ENCODE measurements around the gene FRMPD1. TPM values are rescaled to one million over a fixed set of nuclear protein-coding genes. Genes with fewer than 3 reads are reported as not detected.

FRMPD1 gene
- total and polyA plus RNA-seq, 2 donors (not counting 1 experiment from before 2014, with no cell fraction given), result not detected

DNA sequence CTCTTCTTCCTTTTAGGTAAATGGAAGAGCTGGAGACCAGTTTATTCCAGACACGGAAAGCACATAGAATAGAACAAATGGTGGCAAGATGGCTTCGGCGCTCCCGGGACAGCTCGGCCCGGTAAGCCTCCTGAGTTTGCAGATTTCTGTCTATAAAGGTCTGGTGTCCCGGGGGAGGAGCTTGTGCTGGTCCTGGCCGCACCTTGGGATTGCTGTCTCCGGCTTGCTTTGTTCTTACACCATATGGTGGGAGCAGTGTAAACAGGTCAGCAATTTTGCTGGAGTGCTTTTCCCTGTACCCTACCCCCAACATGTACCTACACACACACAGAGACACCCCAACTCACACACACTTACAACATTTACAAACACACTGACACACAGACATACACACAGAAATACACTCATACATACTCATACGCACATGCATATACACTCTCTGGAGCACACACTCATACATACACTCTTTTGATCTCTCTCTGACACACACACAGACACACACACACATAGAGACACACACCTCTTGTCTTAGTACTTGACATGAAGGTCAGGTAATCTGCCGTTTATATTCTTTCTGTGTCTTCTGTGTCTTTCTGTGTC, 42.0 kb downstream of the FRMPD1 start:
- H3K79me2 ChIP-seq (ENCODE audit: control insufficient read depth, insufficient read depth, low read length), result no peaks in the 10 kb centered on the region
- H3K4me1 ChIP-seq (ENCODE audit: control insufficient read depth, extremely low read depth, insufficient read depth, low read length), result no peaks in the 10 kb centered on the region
- H3K4me3 ChIP-seq (replicated peaks in 1 of 4; ENCODE audit: control extremely low read depth in 1 of 4, insufficient read depth in 1 of 4, low read depth in 3 of 4, low read length in 4 of 4), result no peak overlapping the region
- H3K9ac ChIP-seq (ENCODE audit: insufficient read depth, low read length), result no peak overlapping the region
- no peak overlapping the region for H2AFZ ChIP-seq (ENCODE audit: low read length)
- H3K9me3 ChIP-seq (ENCODE audit: control insufficient read depth, insufficient read depth, low read depth, low read length), result no peaks in the 10 kb centered on the region
- no peak overlapping the region for H3K4me2 ChIP-seq (ENCODE audit: extremely low read depth, insufficient read depth, low read length)
- no peaks in the 10 kb centered on the region for H3K36me3 ChIP-seq (ENCODE audit: control insufficient read depth, insufficient read depth, low read length)
- H3K27me3 ChIP-seq (ENCODE audit: control insufficient read depth, insufficient read depth, low read length), result peaks cover 17% of the 10 kb centered on the region
- H4K20me1 ChIP-seq (ENCODE audit: control insufficient read depth, extremely low read depth, insufficient read depth, low read length), result no peaks in the 10 kb centered on the region
- no peak for DNase-seq (ENCODE audit: low read depth in 2 of 2)
- H3K27ac ChIP-seq (ENCODE audit: insufficient read depth, low read length), result no peak overlapping the region
- TF ChIP-seq, protein P1, sequence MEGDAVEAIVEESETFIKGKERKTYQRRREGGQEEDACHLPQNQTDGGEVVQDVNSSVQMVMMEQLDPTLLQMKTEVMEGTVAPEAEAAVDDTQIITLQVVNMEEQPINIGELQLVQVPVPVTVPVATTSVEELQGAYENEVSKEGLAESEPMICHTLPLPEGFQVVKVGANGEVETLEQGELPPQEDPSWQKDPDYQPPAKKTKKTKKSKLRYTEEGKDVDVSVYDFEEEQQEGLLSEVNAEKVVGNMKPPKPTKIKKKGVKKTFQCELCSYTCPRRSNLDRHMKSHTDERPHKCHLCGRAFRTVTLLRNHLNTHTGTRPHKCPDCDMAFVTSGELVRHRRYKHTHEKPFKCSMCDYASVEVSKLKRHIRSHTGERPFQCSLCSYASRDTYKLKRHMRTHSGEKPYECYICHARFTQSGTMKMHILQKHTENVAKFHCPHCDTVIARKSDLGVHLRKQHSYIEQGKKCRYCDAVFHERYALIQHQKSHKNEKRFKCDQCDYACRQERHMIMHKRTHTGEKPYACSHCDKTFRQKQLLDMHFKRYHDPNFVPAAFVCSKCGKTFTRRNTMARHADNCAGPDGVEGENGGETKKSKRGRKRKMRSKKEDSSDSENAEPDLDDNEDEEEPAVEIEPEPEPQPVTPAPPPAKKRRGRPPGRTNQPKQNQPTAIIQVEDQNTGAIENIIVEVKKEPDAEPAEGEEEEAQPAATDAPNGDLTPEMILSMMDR (conservative IDR thresholded peaks at IDR 0.05 in 1 of 2, IDR thresholded peaks at IDR 0.05 in 1 of 2; ENCODE audit: low read depth in 1 of 2, low read length in 2 of 2), result no peak
- no peak for TF ChIP-seq EZH2 (IDR thresholded peaks at IDR 0.05; ENCODE audit: low read length, missing control alignments)

DNA sequence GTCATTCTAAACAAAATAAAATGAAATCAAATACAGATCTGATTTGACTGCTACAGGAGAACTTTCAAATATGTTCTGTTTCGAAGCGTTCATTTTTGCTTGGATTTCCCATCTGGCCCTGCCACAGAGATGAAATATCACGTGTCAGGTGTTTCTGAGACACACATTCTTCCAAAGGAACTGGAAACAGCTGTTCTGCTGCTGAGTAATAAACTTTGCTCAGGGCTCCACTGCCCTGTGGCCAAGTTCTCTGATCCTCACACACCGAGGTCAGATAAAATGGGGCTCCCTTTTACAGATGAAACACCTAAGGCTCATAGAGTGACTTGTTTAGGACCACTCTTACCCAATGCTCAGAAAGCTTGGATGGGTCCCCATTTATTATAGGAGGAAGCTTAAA, 42.5 kb downstream of the FRMPD1 start:
- H4K20me1 ChIP-seq (ENCODE audit: control insufficient read depth, extremely low read depth, insufficient read depth, low read length), result no peaks in the 10 kb centered on the region
- no peaks in the 10 kb centered on the region for H3K9me3 ChIP-seq (ENCODE audit: control insufficient read depth, insufficient read depth, low read depth, low read length)
- no peak overlapping the region for H3K9ac ChIP-seq (ENCODE audit: insufficient read depth, low read length)
- H3K27ac ChIP-seq (ENCODE audit: insufficient read depth, low read length), result no peak overlapping the region
- peaks cover 17% of the 10 kb centered on the region for H3K27me3 ChIP-seq (ENCODE audit: control insufficient read depth, insufficient read depth, low read length)
- no peak overlapping the region for H2AFZ ChIP-seq (ENCODE audit: low read length)
- H3K79me2 ChIP-seq (ENCODE audit: control insufficient read depth, insufficient read depth, low read length), result no peaks in the 10 kb centered on the region
- TF ChIP-seq EZH2 (IDR thresholded peaks at IDR 0.05; ENCODE audit: low read length, missing control alignments), result no peak
- TF ChIP-seq, protein P1 (conservative IDR thresholded peaks at IDR 0.05 in 1 of 2, IDR thresholded peaks at IDR 0.05 in 1 of 2; ENCODE audit: low read depth in 1 of 2, low read length in 2 of 2), result no peak
- DNase-seq (ENCODE audit: low read depth in 2 of 2), result peak in 1 of 2 donors; percentile 13
- H3K36me3 ChIP-seq (ENCODE audit: control insufficient read depth, insufficient read depth, low read length), result no peaks in the 10 kb centered on the region
- no peak overlapping the region for H3K4me2 ChIP-seq (ENCODE audit: extremely low read depth, insufficient read depth, low read length)
- H3K4me1 ChIP-seq (ENCODE audit: control insufficient read depth, extremely low read depth, insufficient read depth, low read length), result no peaks in the 10 kb centered on the region
- H3K4me3 ChIP-seq (replicated peaks in 1 of 4; ENCODE audit: control extremely low read depth in 1 of 4, insufficient read depth in 1 of 4, low read depth in 3 of 4, low read length in 4 of 4), result no peak overlapping the region

DNA sequence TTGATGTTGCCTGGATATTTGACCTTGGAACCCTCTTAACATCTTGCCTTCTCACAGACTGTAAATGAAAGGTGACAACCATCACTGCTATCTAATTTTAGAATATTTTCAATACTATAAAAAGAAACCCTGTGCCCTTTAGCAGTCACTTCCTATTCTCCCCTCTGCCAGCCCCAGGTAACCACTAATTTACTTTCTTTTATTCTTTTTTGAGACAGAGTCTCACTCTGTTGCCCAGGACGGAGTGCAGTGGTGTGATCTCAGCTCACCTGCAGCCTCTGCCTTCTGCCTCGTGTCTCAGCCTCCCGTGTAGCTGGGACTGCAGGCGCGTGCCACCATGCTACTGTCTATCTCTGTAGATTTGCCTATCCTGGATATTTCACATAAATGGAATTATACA, 43.6 kb downstream of the FRMPD1 start:
- Histone ChIP-seq H2AFZ (ENCODE audit: low read length) (no peak overlapping the region), H3K4me3 (replicated peaks in 1 of 4; ENCODE audit: control extremely low read depth in 1 of 4, insufficient read depth in 1 of 4, low read depth in 3 of 4, low read length in 4 of 4) (no peak overlapping the region), H3K36me3 (ENCODE audit: control insufficient read depth, insufficient read depth, low read length) (no peaks in the 10 kb centered on the region), H3K9ac (ENCODE audit: insufficient read depth, low read length) (no peak overlapping the region), H3K27ac (ENCODE audit: insufficient read depth, low read length) (no peak overlapping the region), H3K4me2 (ENCODE audit: extremely low read depth, insufficient read depth, low read length) (no peak overlapping the region), H3K9me3 (ENCODE audit: control insufficient read depth, insufficient read depth, low read depth, low read length) (no peaks in the 10 kb centered on the region), H4K20me1 (ENCODE audit: control insufficient read depth, extremely low read depth, insufficient read depth, low read length) (no peaks in the 10 kb centered on the region), H3K4me1 (ENCODE audit: control insufficient read depth, extremely low read depth, insufficient read depth, low read length) (no peaks in the 10 kb centered on the region), H3K79me2 (ENCODE audit: control insufficient read depth, insufficient read depth, low read length) (no peaks in the 10 kb centered on the region), H3K27me3 (ENCODE audit: control insufficient read depth, insufficient read depth, low read length) (peaks cover 17% of the 10 kb centered on the region)
- DNase-seq (ENCODE audit: low read depth in 2 of 2), result no peak
- TF ChIP-seq, protein P1 (conservative IDR thresholded peaks at IDR 0.05 in 1 of 2, IDR thresholded peaks at IDR 0.05 in 1 of 2; ENCODE audit: low read depth in 1 of 2, low read length in 2 of 2), result no peak
- TF ChIP-seq EZH2 (IDR thresholded peaks at IDR 0.05; ENCODE audit: low read length, missing control alignments), result no peak

Measured in fibroblast of lung (primary cell).